HepG2 (cell line): Measurements from ENCODE around the gene ARL8A. TPM values are rescaled to one million over a fixed set of nuclear protein-coding genes. Genes with fewer than 3 reads are reported as not detected.
A peak's percentile ranks its signal among the peaks of the same experiment; 100 is the strongest.

ENCODE experiments used
- AKAP8 ChIP-seq: sonication (generic); formaldehyde crosslinking; IDR thresholded peaks from 2 replicates; pipeline ENCODE4 v1.5.1; 2020; ENCODE audit warnings: mild to moderate bottlenecking, missing genetic modification reagents
- ELF1 ChIP-seq: sonication (generic); formaldehyde crosslinking; IDR thresholded peaks from 2 replicates; pipeline ENCODE4 v1.4.0; 2020; ENCODE audit warnings: missing genetic modification reagents
- FOXA1 ChIP-seq, 2 experiments: fragments of 450-650 bp in 1 of 2; sonication (generic) in 1 of 2; formaldehyde crosslinking in 1 of 2; IDR thresholded peaks; 2 replicates each; pipeline versions ENCODE4 v1.4.0 to v1.6.1; 2016 to 2020; ENCODE audit warnings: missing genetic modification reagents in 1 of 2
- GLI4 ChIP-seq: sonication (generic); formaldehyde crosslinking; IDR thresholded peaks from 2 replicates; pipeline ENCODE4 v1.5.1; 2020; ENCODE audit warnings: missing genetic modification reagents, mild to moderate bottlenecking, moderate library complexity, borderline replicate concordance
- HNF4A ChIP-seq: sonication (generic); formaldehyde crosslinking; IDR thresholded peaks from 2 replicates; pipeline ENCODE4 v1.4.0; 2020; ENCODE audit warnings: missing genetic modification reagents
- IKZF4 ChIP-seq: sonication (generic); formaldehyde crosslinking; IDR thresholded peaks from 2 replicates; pipeline ENCODE4 v1.5.1; 2020; ENCODE audit warnings: borderline replicate concordance, mild to moderate bottlenecking, low read depth, missing genetic modification reagents; ENCODE audit errors: not compliant biosample characterization
- ISL2 ChIP-seq: sonication (generic); formaldehyde crosslinking; IDR thresholded peaks from 2 replicates; pipeline ENCODE4 v1.5.0; 2020; ENCODE audit warnings: missing genetic modification reagents
- NCOR1 ChIP-seq: fragments of 200-600 bp; sonication (generic); IDR thresholded peaks from 2 replicates; pipeline ENCODE4 v1.7.0; 2017; ENCODE audit warnings: antibody characterized with exemption, low read length, borderline replicate concordance
- NFATC3 ChIP-seq: sonication (generic); formaldehyde crosslinking; IDR thresholded peaks from 2 replicates; pipeline ENCODE4 v1.5.1; 2020; ENCODE audit warnings: mild to moderate bottlenecking, missing genetic modification reagents
- POLR2A ChIP-seq, 2 experiments: IDR thresholded peaks; 2 replicates each; pipeline ENCODE4 v1.6.1; 2011; ENCODE audit warnings: low read depth in 2 of 2, low read length in 2 of 2, mild to moderate bottlenecking in 1 of 2, moderate library complexity in 1 of 2; ENCODE audit not compliant: insufficient read depth in 1 of 2
- PTBP1 ChIP-seq: fragments of 200-400 bp; formaldehyde crosslinking; IDR thresholded peaks from 2 replicates; pipeline ENCODE4 v1.6.1; 2018; ENCODE audit warnings: low read length, low read depth; ENCODE audit not compliant: poor library complexity, severe bottlenecking
- RXRA ChIP-seq: sonication (generic); formaldehyde crosslinking; IDR thresholded peaks from 2 replicates; pipeline ENCODE4 v1.5.1; 2020; ENCODE audit warnings: missing genetic modification reagents
- STAG1 ChIP-seq: sonication (generic); formaldehyde crosslinking; IDR thresholded peaks from 2 replicates; pipeline ENCODE4 v1.4.0; 2020; ENCODE audit warnings: missing genetic modification reagents
- THAP9 ChIP-seq: sonication (generic); formaldehyde crosslinking; IDR thresholded peaks from 2 replicates; pipeline ENCODE4; 2020; ENCODE audit warnings: missing genetic modification reagents, mild to moderate bottlenecking, borderline replicate concordance
- ZNF232 ChIP-seq: sonication (generic); formaldehyde crosslinking; IDR thresholded peaks from 2 replicates; pipeline ENCODE4 v1.4.0; 2020; ENCODE audit warnings: missing genetic modification reagents, borderline replicate concordance
- ZNF639 ChIP-seq: conservative IDR thresholded peaks from 2 replicates; pipeline ENCODE4 v1.6.1; 2018; ENCODE audit warnings: missing genetic modification reagents
- ZNF704 ChIP-seq: sonication (generic); formaldehyde crosslinking; IDR thresholded peaks from 2 replicates; pipeline ENCODE4 v1.8.1; 2023; ENCODE audit warnings: mild to moderate bottlenecking, inconsistent platforms, moderate library complexity, missing genetic modification reagents, borderline replicate concordance
- ZNF891 ChIP-seq: sonication (generic); formaldehyde crosslinking; IDR thresholded peaks from 2 replicates; pipeline ENCODE4 v1.5.0; 2020; ENCODE audit warnings: mild to moderate bottlenecking, missing genetic modification reagents
- polyA plus RNA-seq, 8 experiments: library from polyadenylated mRNA; depleted of rRNA in 3 of 8; stranded (reverse) in 7 of 8; unstranded in 1 of 8; fragments of >200 nt; fragmentation: Illumina TruSeq in 4 of 8; extraction: Trizol in 4 of 8; gene quantifications; 2 replicates each; pipeline versions ENCODE4 v1.2.1 to v1.2.3, GENCODE V29; 2011 to 2016; ENCODE audit warnings: low read depth in 4 of 8, missing spikeins in 1 of 8, mixed read lengths in 1 of 8; ENCODE audit not compliant: insufficient read depth in 1 of 8
- total RNA-seq, 5 experiments: library from RNA; depleted of rRNA; stranded (reverse); fragments of >200 nt; fragmentation: Illumina TruSeq; extraction: Trizol; gene quantifications; 2 replicates each; pipeline ENCODE4 v1.2.3, GENCODE V29; 2016; ENCODE audit warnings: low read depth in 1 of 5

ARL8A gene
- total and polyA plus RNA-seq, 2 of the 13 experiments (the other 11 are each of a cell fraction or from before 2014, with no cell fraction given): 2.7 to 23.4 TPM

- TF ChIP-seq ZNF704 (CRISPR knock-in tag): 0 out of 2 replicates have a peak, but pooled peaks have one; percentile 67
- peak; percentile 43; the same call in 1 of the 2 replicates for TF ChIP-seq ISL2
- TF ChIP-seq AKAP8: no peak
- 0 out of 2 replicates have a peak, but pooled peaks have one; percentile 23 for TF ChIP-seq THAP9 (CRISPR knock-in tag)
- peak; percentile 91 for TF ChIP-seq HNF4A
- peak; percentile 51 for TF ChIP-seq IKZF4 (CRISPR knock-in tag)
- TF ChIP-seq RXRA: 0 out of 2 replicates have a peak, but pooled peaks have one; percentile 15
- TF ChIP-seq NCOR1: peak; percentile 65; the same call in 1 of the 2 replicates
- TF ChIP-seq ELF1 (CRISPR knock-in tag): no peak
- TF ChIP-seq STAG1 (CRISPR knock-in tag): peak; percentile 41
- no peak for TF ChIP-seq GLI4 (CRISPR knock-in tag)
- TF ChIP-seq FOXA1 (IDR thresholded peaks at IDR 0.05): no peak
- peak; percentile 52; the same call in 1 of the 2 replicates for TF ChIP-seq FOXA1 (CRISPR knock-in tag; IDR thresholded peaks at IDR 0.05)
- 0 out of 2 replicates have a peak, but pooled peaks have one; percentile 30 for TF ChIP-seq NFATC3
- TF ChIP-seq ZNF891 (CRISPR knock-in tag): 0 out of 2 replicates have a peak, but pooled peaks have one; percentile 20
- TF ChIP-seq POLR2A (IDR thresholded peaks at IDR 0.05; ENCODE audit: insufficient read depth in 1 of 2, low read depth in 2 of 2, low read length in 2 of 2): peak; percentile 53 to 64; a peak in 2 of 4 replicates
- TF ChIP-seq ZNF639 (CRISPR knock-in tag): no peak
- TF ChIP-seq PTBP1: no peak
- 0 out of 2 replicates have a peak, but pooled peaks have one; percentile 24 for TF ChIP-seq ZNF232 (CRISPR knock-in tag)
These were observed 44.7 kb upstream of the ARL8A start (continued) for GRCh38 chr1:202189001-202189790.
